Uterus (tissue), 4 donors: ENCODE data around the gene RUVBL2. TPM values are rescaled to one million over a fixed set of nuclear protein-coding genes. Genes with fewer than 3 reads are reported as not detected.

Experiments
- DNase-seq, 2 donors: peaks; one replicate each; pipeline ENCODE4 v3.0.0-alpha.2; 2019 to 2020
- H3K27ac ChIP-seq, 2 donors: fragments of 200-600 bp; sonication (generic); 1 replicate in 1 of 2; 2 replicates in 1 of 2; pipeline ENCODE4 v1.5.1; 2016 to 2018
- H3K27me3 ChIP-seq, 2 donors: fragments of 200-600 bp; sonication (generic); one replicate each; pipeline ENCODE4 v1.5.1; 2018 to 2019; ENCODE audit warnings: control low read depth in 1 of 2
- H3K36me3 ChIP-seq, 2 donors: fragments of 200-600 bp; sonication (generic); one replicate each; pipeline ENCODE4 v1.5.1; 2019; ENCODE audit warnings: control low read depth in 1 of 2
- H3K4me1 ChIP-seq, 2 donors: fragments of 200-600 bp; sonication (generic); one replicate each; pipeline ENCODE4 v1.5.1; 2018 to 2019; ENCODE audit warnings: control low read depth in 1 of 2
- H3K4me3 ChIP-seq, 2 donors: fragments of 200-600 bp; sonication (generic); 1 replicate in 1 of 2; 2 replicates in 1 of 2; pipeline ENCODE4 v1.5.1; 2018 to 2019; ENCODE audit warnings: mild to moderate bottlenecking in 1 of 2
- H3K9me3 ChIP-seq, 2 donors: fragments of 200-600 bp; sonication (generic); one replicate each; pipeline ENCODE4 v1.5.1; 2019; ENCODE audit warnings: control low read depth in 1 of 2
- CTCF ChIP-seq, 4 experiments: fragments of 200-600 bp in 2 of 4; fragments of 450-650 bp in 2 of 4; sonication (generic) in 2 of 4; IDR thresholded peaks; one replicate each; pipeline ENCODE4 v1.5.1; 2016 to 2019; ENCODE audit warnings: antibody characterized with exemption in 4 of 4, mild to moderate bottlenecking in 2 of 4, moderate library complexity in 1 of 4
- POLR2A ChIP-seq, 2 donors: fragments of 450-650 bp; IDR thresholded peaks; one replicate each; pipeline ENCODE4 v1.6.1; 2016; ENCODE audit warnings: antibody characterized with exemption in 2 of 2, mild to moderate bottlenecking in 1 of 2, moderate library complexity in 1 of 2
- intact Hi-C: fragments of 100-400 bp; cut with DNase I; formaldehyde crosslinking; loops from one replicate; pipeline ENCODE4 v1.15.1; 2023; ENCODE audit warnings: low total_unique reads
- total RNA-seq, 4 donors: library from RNA; depleted of rRNA in 3 of 4; stranded (reverse); fragments of >200 nt in 3 of 4; gene quantifications; one replicate each; pipeline versions ENCODE4 v1.1.0 to v1.2.4, GENCODE V29; 2014 to 2023
- donor health status: DM: yes; HTN: yes; CAD: no.

Gene RUVBL2
- total RNA-seq, 4 donors from 2014 or later: 51.9 to 109 (median 77.7) TPM

- H3K36me3 ChIP-seq: no peaks in the 10 kb centered on the region
- TF ChIP-seq POLR2A (IDR thresholded peaks at IDR 0.05) (no peak), CTCF (IDR thresholded peaks at IDR 0.05) (no peak)
- peak in 1 of 2 donors; percentile 33 for DNase-seq
- no peak overlapping the region for H3K4me3 ChIP-seq
- no peaks in the 10 kb centered on the region for H3K27me3 ChIP-seq
- intact Hi-C loops: loop anchor here (10.0 kb wide), 1 partner anchor 66 kb away; the partner anchor contains the start of gene TULP2
- peak overlapping the region in 1 of 2 donors; percentile 99 for H3K27ac ChIP-seq
- no peaks in the 10 kb centered on the region for H3K9me3 ChIP-seq
- H3K4me1 ChIP-seq: peaks cover 0 to 12% of the 10 kb centered on the region in 2 donors
These were observed 32.5 kb upstream of the RUVBL2 start for GRCh38 chr19:48961051-48961649.

- Histone ChIP-seq H3K4me3 (no peak overlapping the region), H3K9me3 (no peaks in the 10 kb centered on the region), H3K36me3 (no peaks in the 10 kb centered on the region), H3K27ac (peak overlapping the region; percentile 97 to 99), H3K4me1 (peaks cover 0 to 16% of the 10 kb centered on the region in 2 donors), H3K27me3 (no peaks in the 10 kb centered on the region)
- intact Hi-C loops: loop anchor here (10.0 kb wide), 1 partner anchor 67 kb away; the partner anchor contains the start of gene TULP2
- no peak for DNase-seq
- TF ChIP-seq CTCF (IDR thresholded peaks at IDR 0.05) (no peak), POLR2A (IDR thresholded peaks at IDR 0.05) (no peak)
These were observed 32.0 kb upstream of the RUVBL2 start for GRCh38 chr19:48961673-48962028.

- Histone ChIP-seq H3K4me3 (no peak overlapping the region), H3K36me3 (no peaks in the 10 kb centered on the region), H3K9me3 (no peaks in the 10 kb centered on the region), H3K27ac (peak overlapping the region; percentile 97 to 99), H3K27me3 (no peaks in the 10 kb centered on the region), H3K4me1 (peaks cover 0 to 22% of the 10 kb centered on the region in 2 donors)
- intact Hi-C loops: loop anchor here (10.0 kb wide), 1 partner anchor 67 kb away; the partner anchor contains the start of gene TULP2
- TF ChIP-seq CTCF (IDR thresholded peaks at IDR 0.05) (no peak), POLR2A (IDR thresholded peaks at IDR 0.05) (no peak)
- DNase-seq: no peak
These were observed 31.4 kb upstream of the RUVBL2 start for GRCh38 chr19:48962029-48962848.

- Histone ChIP-seq H3K36me3 (no peaks in the 10 kb centered on the region), H3K4me1 (peaks cover 0 to 23% of the 10 kb centered on the region in 2 donors), H3K9me3 (no peaks in the 10 kb centered on the region), H3K4me3 (no peak overlapping the region), H3K27ac (peak overlapping the region; percentile 97 to 99), H3K27me3 (no peaks in the 10 kb centered on the region)
- TF ChIP-seq CTCF (IDR thresholded peaks at IDR 0.05) (no peak), POLR2A (IDR thresholded peaks at IDR 0.05) (no peak)
- intact Hi-C loops: loop anchor here (10.0 kb wide), 1 partner anchor 68 kb away; the partner anchor contains the start of gene TULP2
- no peak for DNase-seq
These were observed 30.9 kb upstream of the RUVBL2 start for GRCh38 chr19:48962849-48963165.
